Esophagus squamous epithelium (tissue), 4 donors: Measurements from ENCODE around the gene CDC23.

Source experiments
- POLR2A ChIP-seq, 4 donors: fragments of 450-650 bp; IDR thresholded peaks; one replicate each; pipeline ENCODE4 v1.6.1; 2017; ENCODE audit warnings: antibody characterized with exemption in 4 of 4, mild to moderate bottlenecking in 4 of 4, moderate library complexity in 3 of 4
- TF ChIP-seq, protein P1 (sequence below), 6 experiments: fragments of 450-650 bp in 4 of 6; fragments of 200-600 bp in 2 of 6; sonication (generic) in 2 of 6; IDR thresholded peaks; one replicate each; pipeline ENCODE4 v1.5.1; 2016 to 2019; ENCODE audit warnings: antibody characterized with exemption in 6 of 6, mild to moderate bottlenecking in 4 of 6, moderate library complexity in 4 of 6

DNA sequence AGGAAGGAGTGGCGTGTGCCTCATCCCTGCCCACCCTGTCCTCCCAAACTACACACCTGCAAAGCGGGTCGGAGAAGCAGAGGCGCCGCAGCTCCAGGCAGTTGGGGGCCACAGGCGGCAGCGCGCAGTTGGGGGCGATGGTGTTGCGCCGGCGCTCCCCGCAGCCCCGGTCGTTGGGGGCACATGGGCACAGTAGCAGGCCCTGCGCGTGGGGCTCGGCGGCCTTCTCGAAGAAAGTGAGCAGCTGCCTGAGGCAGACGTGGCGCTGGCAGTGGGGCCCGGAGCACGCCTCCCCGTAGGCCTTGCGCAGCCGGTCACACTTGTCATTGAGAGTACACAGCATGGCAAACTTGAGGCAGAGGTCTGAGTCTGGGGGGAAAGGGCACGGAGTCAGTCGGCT is 44.5 kb upstream of the CDC23 start:
- TF ChIP-seq, protein P1, sequence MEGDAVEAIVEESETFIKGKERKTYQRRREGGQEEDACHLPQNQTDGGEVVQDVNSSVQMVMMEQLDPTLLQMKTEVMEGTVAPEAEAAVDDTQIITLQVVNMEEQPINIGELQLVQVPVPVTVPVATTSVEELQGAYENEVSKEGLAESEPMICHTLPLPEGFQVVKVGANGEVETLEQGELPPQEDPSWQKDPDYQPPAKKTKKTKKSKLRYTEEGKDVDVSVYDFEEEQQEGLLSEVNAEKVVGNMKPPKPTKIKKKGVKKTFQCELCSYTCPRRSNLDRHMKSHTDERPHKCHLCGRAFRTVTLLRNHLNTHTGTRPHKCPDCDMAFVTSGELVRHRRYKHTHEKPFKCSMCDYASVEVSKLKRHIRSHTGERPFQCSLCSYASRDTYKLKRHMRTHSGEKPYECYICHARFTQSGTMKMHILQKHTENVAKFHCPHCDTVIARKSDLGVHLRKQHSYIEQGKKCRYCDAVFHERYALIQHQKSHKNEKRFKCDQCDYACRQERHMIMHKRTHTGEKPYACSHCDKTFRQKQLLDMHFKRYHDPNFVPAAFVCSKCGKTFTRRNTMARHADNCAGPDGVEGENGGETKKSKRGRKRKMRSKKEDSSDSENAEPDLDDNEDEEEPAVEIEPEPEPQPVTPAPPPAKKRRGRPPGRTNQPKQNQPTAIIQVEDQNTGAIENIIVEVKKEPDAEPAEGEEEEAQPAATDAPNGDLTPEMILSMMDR (IDR thresholded peaks at IDR 0.05) = no peak
- TF ChIP-seq POLR2A (IDR thresholded peaks at IDR 0.05) = no peak
